Muscle layer of duodenum (tissue), 2 donors: ENCODE results near the gene GNB3.

Experiments
- H3K27ac ChIP-seq: one replicate; pipeline ENCODE4 v1.7.0; 2013; ENCODE audit warnings: mild to moderate bottlenecking, low read length
- H3K27me3 ChIP-seq: one replicate; pipeline ENCODE4 v1.7.0; 2013; ENCODE audit warnings: low read depth, mild to moderate bottlenecking, control low read depth, low read length
- H3K36me3 ChIP-seq, 2 donors: one replicate each; pipeline ENCODE4 v1.7.0; 2013; ENCODE audit warnings: low read length in 2 of 2, control low read depth in 1 of 2, mild to moderate bottlenecking in 1 of 2; ENCODE audit not compliant: insufficient read depth in 2 of 2, control insufficient read depth in 1 of 2
- H3K4me1 ChIP-seq, 2 donors: one replicate each; pipeline ENCODE4 v1.7.0; 2013; ENCODE audit warnings: low read length in 2 of 2, mild to moderate bottlenecking in 2 of 2, control low read depth in 1 of 2, moderate library complexity in 1 of 2; ENCODE audit not compliant: insufficient read depth in 2 of 2, control insufficient read depth in 1 of 2
- H3K4me3 ChIP-seq, 2 donors: one replicate each; pipeline ENCODE4 v1.7.0; 2013; ENCODE audit warnings: low read length in 2 of 2, low read depth in 1 of 2, mild to moderate bottlenecking in 1 of 2
- H3K9me3 ChIP-seq, 2 donors: one replicate each; pipeline ENCODE4 v1.7.0; 2013; ENCODE audit warnings: low read length in 2 of 2, control low read depth in 1 of 2, mild to moderate bottlenecking in 1 of 2; ENCODE audit not compliant: control insufficient read depth in 1 of 2
- donor health status: healthy.

GNB3 gene

GRCh38 chr12:6824901-6825381, 15.8 kb upstream of the GNB3 start:
- Histone ChIP-seq H3K27ac (no peak overlapping the region), H3K27me3 (peaks cover 9% of the 10 kb centered on the region), H3K36me3 (no peaks in the 10 kb centered on the region), H3K9me3 (no peaks in the 10 kb centered on the region), H3K4me1 (peaks cover 4 to 44% of the 10 kb centered on the region in 2 donors), H3K4me3 (peak overlapping the region in 1 of 2 donors; percentile 11)

- H3K4me3 ChIP-seq, result peak overlapping the region in 1 of 2 donors; percentile 11
- peaks cover 9% of the 10 kb centered on the region for H3K27me3 ChIP-seq
- H3K36me3 ChIP-seq, result no peaks in the 10 kb centered on the region
- H3K27ac ChIP-seq, result no peak overlapping the region
- peaks cover 4 to 48% of the 10 kb centered on the region in 2 donors for H3K4me1 ChIP-seq
- H3K9me3 ChIP-seq, result no peaks in the 10 kb centered on the region
These were observed 15.2 kb upstream of the GNB3 start for GRCh38 chr12:6825398-6826124.

- H3K36me3 ChIP-seq, result peaks cover 0 to 3% of the 10 kb centered on the region in 2 donors
- no peak overlapping the region for H3K27ac ChIP-seq
- no peaks in the 10 kb centered on the region for H3K9me3 ChIP-seq
- H3K27me3 ChIP-seq, result peaks cover 9% of the 10 kb centered on the region
- H3K4me1 ChIP-seq, result peaks cover 4 to 41% of the 10 kb centered on the region in 2 donors
- no peak overlapping the region for H3K4me3 ChIP-seq
These were observed 14.5 kb upstream of the GNB3 start for GRCh38 chr12:6826125-6826733.

GRCh38 chr12:6826734-6827436, 13.8 kb upstream of the GNB3 start:
- H3K36me3 ChIP-seq, result peaks cover 3 to 9% of the 10 kb centered on the region in 2 donors
- no peaks in the 10 kb centered on the region for H3K9me3 ChIP-seq
- peaks cover 4 to 38% of the 10 kb centered on the region in 2 donors for H3K4me1 ChIP-seq
- peaks cover 9% of the 10 kb centered on the region for H3K27me3 ChIP-seq
- H3K27ac ChIP-seq, result no peak overlapping the region
- peak overlapping the region in 1 of 2 donors; percentile 18 for H3K4me3 ChIP-seq

GRCh38 chr12:6827437-6827911, 13.3 kb upstream of the GNB3 start:
- peaks cover 4% of the 10 kb centered on the region for H3K27me3 ChIP-seq
- peaks cover 4 to 32% of the 10 kb centered on the region in 2 donors for H3K4me1 ChIP-seq
- peak overlapping the region in 1 of 2 donors; percentile 18 for H3K4me3 ChIP-seq

GRCh38 chr12:6827982-6828780, 12.5 kb upstream of the GNB3 start, which contains the start of gene P3H3:
P3H3 (plus strand) TSS chr12:6828407; CDS start chr12:6828441, 34 bp downstream.
- H3K4me1 ChIP-seq, result peaks cover 4 to 27% of the 10 kb centered on the region in 2 donors
- H3K27me3 ChIP-seq, result peaks cover 4% of the 10 kb centered on the region
- no peaks in the 10 kb centered on the region for H3K9me3 ChIP-seq
- H3K4me3 ChIP-seq, result peak within 1 kb of the TSS; percentile 74 to 89
- H3K27ac ChIP-seq, result peak within 1 kb of the TSS; percentile 67
- H3K36me3 ChIP-seq, result peaks cover 6 to 10% of the 10 kb centered on the region in 2 donors

More at GRCh38 chr12:6827437-6827911, 13.3 kb upstream of the GNB3 start:
- H3K27ac ChIP-seq, result no peak overlapping the region
- H3K9me3 ChIP-seq, result no peaks in the 10 kb centered on the region
- H3K36me3 ChIP-seq, result peaks cover 6 to 9% of the 10 kb centered on the region in 2 donors

- H3K4me1 ChIP-seq, result peaks cover 4 to 27% of the 10 kb centered on the region in 2 donors
These were observed 11.8 kb upstream of the GNB3 start for GRCh38 chr12:6828781-6829535.

GRCh38 chr12:6829536-6830220, 11.0 kb upstream of the GNB3 start:
- peak overlapping the region; percentile 67 for H3K27ac ChIP-seq
- H3K36me3 ChIP-seq, result peaks cover 11 to 22% of the 10 kb centered on the region in 2 donors
- H3K4me3 ChIP-seq, result peak overlapping the region; percentile 74 to 89
- H3K27me3 ChIP-seq, result peaks cover 4% of the 10 kb centered on the region
- peaks cover 4 to 27% of the 10 kb centered on the region in 2 donors for H3K4me1 ChIP-seq
- no peaks in the 10 kb centered on the region for H3K9me3 ChIP-seq

More at GRCh38 chr12:6828781-6829535, 11.8 kb upstream of the GNB3 start:
- Histone ChIP-seq H3K27ac (peak overlapping the region; percentile 67), H3K4me3 (peak overlapping the region; percentile 74 to 89), H3K9me3 (no peaks in the 10 kb centered on the region), H3K27me3 (peaks cover 4% of the 10 kb centered on the region), H3K36me3 (peaks cover 7 to 18% of the 10 kb centered on the region in 2 donors)

- peaks cover 11 to 22% of the 10 kb centered on the region in 2 donors for H3K36me3 ChIP-seq
- H3K4me3 ChIP-seq, result no peak overlapping the region
- no peaks in the 10 kb centered on the region for H3K27me3 ChIP-seq
- no peaks in the 10 kb centered on the region for H3K9me3 ChIP-seq
- H3K27ac ChIP-seq, result no peak overlapping the region
- H3K4me1 ChIP-seq, result peaks cover 4 to 27% of the 10 kb centered on the region in 2 donors
These were observed 10.3 kb upstream of the GNB3 start for GRCh38 chr12:6830286-6830890.
